Testis (tissue), 3 donors: ENCODE results near the gene ALOXE3. TPM values are rescaled to one million over a fixed set of nuclear protein-coding genes. Genes with fewer than 3 reads are reported as not detected.

ENCODE experiments used
- DNase-seq: peaks from one replicate; pipeline ENCODE4 v3.0.0-alpha.2; 2019
- H3K27ac ChIP-seq, 2 donors: fragments of 200-600 bp; sonication (generic); one replicate each; pipeline ENCODE4 v1.5.1; 2019
- H3K27me3 ChIP-seq: fragments of 200-600 bp; sonication (generic); one replicate; pipeline ENCODE4 v1.5.1; 2019
- H3K36me3 ChIP-seq: fragments of 200-600 bp; sonication (generic); one replicate; pipeline ENCODE4 v1.5.1; 2017; ENCODE audit warnings: low read depth; ENCODE audit errors: missing control alignments
- H3K4me1 ChIP-seq: fragments of 200-600 bp; sonication (generic); one replicate; pipeline ENCODE4 v1.5.1; 2019
- H3K4me3 ChIP-seq, 2 donors: fragments of 200-600 bp; sonication (generic); one replicate each; pipeline ENCODE4 v1.5.1; 2017 to 2019
- H3K9me3 ChIP-seq: fragments of 200-600 bp; sonication (generic); one replicate; pipeline ENCODE4 v1.5.1; 2017
- CTCF ChIP-seq, 3 experiments: fragments of 450-650 bp in 2 of 3; fragments of 200-600 bp in 1 of 3; sonication (generic) in 1 of 3; IDR thresholded peaks; one replicate each; pipeline ENCODE4 v1.5.1; 2016 to 2019; ENCODE audit warnings: antibody characterized with exemption in 3 of 3, mild to moderate bottlenecking in 2 of 3, moderate library complexity in 1 of 3
- POLR2A ChIP-seq: fragments of 450-650 bp; IDR thresholded peaks from one replicate; pipeline ENCODE4 v1.6.1; 2017; ENCODE audit warnings: antibody characterized with exemption, mild to moderate bottlenecking, moderate library complexity
- WGBS, 2 donors: methylation state at CpG; one replicate each; pipeline ENCODE4 v1.1.5; 2018; 5-methylcytosine and 5-hydroxymethylcytosine counted together
- intact Hi-C: fragments of 100-400 bp; cut with DNase I; formaldehyde crosslinking; loops from one replicate; pipeline ENCODE4 v1.15.1; 2023; ENCODE audit warnings: low total_unique reads
- polyA plus RNA-seq: library from polyadenylated mRNA; stranded (reverse); fragments of 350-450 nt; fragmentation: Illumina TruSeq; extraction: RNeasy Lipid Tissue Mini Kit (QIAGEN cat#74804); gene quantifications from one replicate; pipeline ENCODE4 v1.2.3, GENCODE V29; 2014; ENCODE audit warnings: low read depth, low replicate concordance; ENCODE audit not compliant: insufficient read depth
- total RNA-seq, 2 donors: library from RNA; depleted of rRNA; stranded (reverse); fragments of >200 nt; gene quantifications; one replicate each; pipeline ENCODE4 v1.2.3, GENCODE V29; 2016

Gene ALOXE3
- total and polyA plus RNA-seq, 3 donors from 2014 or later: 2.2 to 4.3 (median 2.7) TPM

- Histone ChIP-seq H3K9me3 (no peaks in the 10 kb centered on the region), H3K36me3 (no peaks in the 10 kb centered on the region), H3K27ac (no peak overlapping the region), H3K4me1 (peaks cover 11% of the 10 kb centered on the region), H3K27me3 (no peaks in the 10 kb centered on the region), H3K4me3 (no peak overlapping the region)
- DNase-seq: no peak
- intact Hi-C loops: no loop called here
- TF ChIP-seq CTCF (IDR thresholded peaks at IDR 0.05) (no peak), POLR2A (no peak)
- WGBS, 2 donors: 87 to 89% methylated on average over 5 to 9 of the region's 9 CpGs
Measured at GRCh38 chr17:8068736-8069586, 49.4 kb downstream of the ALOXE3 start.

GRCh38 chr17:8067806-8068205 lies 50.5 kb downstream of the ALOXE3 start:
- 71 to 85% methylated on average over 4 of the region's 4 CpGs for WGBS, 2 donors
- Histone ChIP-seq H3K27ac (no peak overlapping the region), H3K9me3 (no peaks in the 10 kb centered on the region), H3K4me3 (no peak overlapping the region), H3K4me1 (peaks cover 6% of the 10 kb centered on the region), H3K36me3 (no peaks in the 10 kb centered on the region), H3K27me3 (no peaks in the 10 kb centered on the region)
- DNase-seq: no peak
- intact Hi-C loops: no loop called here
- TF ChIP-seq CTCF (IDR thresholded peaks at IDR 0.05) (no peak), POLR2A (no peak)

- no peaks in the 10 kb centered on the region for H3K9me3 ChIP-seq
- H3K4me3 ChIP-seq: no peak overlapping the region
- H3K27ac ChIP-seq: no peak overlapping the region
- no peaks in the 10 kb centered on the region for H3K36me3 ChIP-seq
- no peak for DNase-seq
- intact Hi-C loops: no loop called here
- no peaks in the 10 kb centered on the region for H3K4me1 ChIP-seq
- no peak for TF ChIP-seq CTCF (IDR thresholded peaks at IDR 0.05)
- no peak for TF ChIP-seq POLR2A
- 70 to 72% methylated on average over 13 to 15 of the region's 15 CpGs for WGBS, 2 donors
- H3K27me3 ChIP-seq: no peaks in the 10 kb centered on the region
Measured at GRCh38 chr17:8066841-8067775, 51.2 kb downstream of the ALOXE3 start.

GRCh38 chr17:8064561-8065019 lies 53.7 kb downstream of the ALOXE3 start:
- 36 to 42% methylated on average over 5 to 6 of the region's 6 CpGs for WGBS, 2 donors
- no peak overlapping the region for H3K4me3 ChIP-seq
- H3K36me3 ChIP-seq: no peaks in the 10 kb centered on the region
- TF ChIP-seq CTCF (IDR thresholded peaks at IDR 0.05) (no peak), POLR2A (no peak)
- H3K4me1 ChIP-seq: no peaks in the 10 kb centered on the region
- H3K27me3 ChIP-seq: no peaks in the 10 kb centered on the region
- no peaks in the 10 kb centered on the region for H3K9me3 ChIP-seq
- DNase-seq: no peak
- H3K27ac ChIP-seq: no peak overlapping the region
- intact Hi-C loops: no loop called here
